ENCODE data around the gene AKNA. TPM values are rescaled to one million over a fixed set of nuclear protein-coding genes. Genes with fewer than 3 reads are reported as not detected.

Gene AKNA
- total RNA-seq, 3 donors from 2014 or later = 29.3 to 45.1 (median 44.9) TPM

DNA sequence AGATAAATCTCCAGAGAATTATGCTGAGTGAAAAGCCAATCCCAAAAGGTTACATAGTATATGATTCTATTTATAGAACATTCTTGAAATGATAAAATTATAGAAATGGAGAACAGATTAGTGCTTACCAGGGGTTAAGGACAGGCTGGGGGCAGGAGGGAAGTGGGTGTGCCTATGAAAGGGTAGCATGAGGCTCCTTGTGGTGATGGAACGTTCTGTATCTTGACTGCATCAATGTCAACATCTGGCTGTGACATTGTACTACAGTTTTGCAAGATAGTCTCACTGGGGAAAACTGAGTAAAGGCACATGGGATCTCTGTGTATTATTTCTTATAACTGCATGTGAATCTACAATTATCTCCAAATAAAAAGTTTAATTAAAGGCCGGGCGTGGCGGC lies 35.9 kb downstream of the AKNA start:
- DNase-seq (no peak), ATAC-seq (no peak)
- Histone ChIP-seq H3K9me3 (no peaks in the 10 kb centered on the region), H3K4me1 (ENCODE audit: low read depth) (peaks cover 7% of the 10 kb centered on the region), H3K4me3 (no peak overlapping the region), H3K36me3 (ENCODE audit: low read depth) (peaks cover 4% of the 10 kb centered on the region)
- intact Hi-C loops (cut with DNase I, micrococcal nuclease) = no loop called here
- TF ChIP-seq, protein P1, sequence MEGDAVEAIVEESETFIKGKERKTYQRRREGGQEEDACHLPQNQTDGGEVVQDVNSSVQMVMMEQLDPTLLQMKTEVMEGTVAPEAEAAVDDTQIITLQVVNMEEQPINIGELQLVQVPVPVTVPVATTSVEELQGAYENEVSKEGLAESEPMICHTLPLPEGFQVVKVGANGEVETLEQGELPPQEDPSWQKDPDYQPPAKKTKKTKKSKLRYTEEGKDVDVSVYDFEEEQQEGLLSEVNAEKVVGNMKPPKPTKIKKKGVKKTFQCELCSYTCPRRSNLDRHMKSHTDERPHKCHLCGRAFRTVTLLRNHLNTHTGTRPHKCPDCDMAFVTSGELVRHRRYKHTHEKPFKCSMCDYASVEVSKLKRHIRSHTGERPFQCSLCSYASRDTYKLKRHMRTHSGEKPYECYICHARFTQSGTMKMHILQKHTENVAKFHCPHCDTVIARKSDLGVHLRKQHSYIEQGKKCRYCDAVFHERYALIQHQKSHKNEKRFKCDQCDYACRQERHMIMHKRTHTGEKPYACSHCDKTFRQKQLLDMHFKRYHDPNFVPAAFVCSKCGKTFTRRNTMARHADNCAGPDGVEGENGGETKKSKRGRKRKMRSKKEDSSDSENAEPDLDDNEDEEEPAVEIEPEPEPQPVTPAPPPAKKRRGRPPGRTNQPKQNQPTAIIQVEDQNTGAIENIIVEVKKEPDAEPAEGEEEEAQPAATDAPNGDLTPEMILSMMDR (IDR thresholded peaks at IDR 0.05) = no peak

DNA sequence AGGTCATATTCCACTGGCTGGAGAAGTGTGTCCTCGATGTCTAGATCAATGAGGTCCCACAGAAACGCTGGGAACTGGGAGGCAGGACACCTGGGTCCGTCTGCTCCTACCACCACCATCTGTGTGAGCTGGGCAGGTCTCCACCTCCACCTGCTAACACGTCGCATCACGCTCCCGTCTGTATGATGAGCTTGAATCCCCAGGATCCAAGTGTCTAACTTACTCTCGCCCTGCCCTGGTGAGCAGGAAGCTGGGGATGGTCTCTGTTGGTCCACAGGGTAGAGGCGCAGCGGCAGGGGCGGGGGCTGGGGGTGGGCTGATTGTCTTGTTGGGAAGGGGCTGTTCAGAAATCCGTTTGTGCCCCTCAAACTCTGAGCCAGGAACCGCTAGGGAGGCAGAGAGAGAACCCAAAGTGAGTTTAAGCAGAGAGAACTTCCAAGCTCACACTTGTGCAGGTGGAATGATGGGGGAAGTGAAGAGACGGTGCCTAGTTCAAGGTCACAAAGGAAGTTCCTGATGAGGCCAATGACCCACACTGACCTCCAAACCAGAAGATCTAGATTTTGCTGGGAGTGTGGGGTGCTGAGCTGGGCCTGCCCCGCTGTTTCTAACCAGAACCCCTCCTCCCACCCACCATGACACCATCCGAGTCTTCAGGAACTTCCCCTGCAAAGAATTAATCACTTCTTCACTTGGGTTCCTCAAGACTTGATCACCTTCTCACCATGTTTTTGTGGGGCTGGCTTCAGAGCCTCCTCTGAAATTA lies 37.0 kb downstream of the AKNA start:
- ATAC-seq = no peak
- Histone ChIP-seq H3K9me3 (no peaks in the 10 kb centered on the region), H3K36me3 (ENCODE audit: low read depth) (peaks cover 4% of the 10 kb centered on the region), H3K4me1 (ENCODE audit: low read depth) (peaks cover 7% of the 10 kb centered on the region), H3K4me3 (no peak overlapping the region)
- DNase-seq = no peak
- intact Hi-C loops (cut with DNase I, micrococcal nuclease) = no loop called here
- TF ChIP-seq, protein P1 (IDR thresholded peaks at IDR 0.05) = no peak

DNA sequence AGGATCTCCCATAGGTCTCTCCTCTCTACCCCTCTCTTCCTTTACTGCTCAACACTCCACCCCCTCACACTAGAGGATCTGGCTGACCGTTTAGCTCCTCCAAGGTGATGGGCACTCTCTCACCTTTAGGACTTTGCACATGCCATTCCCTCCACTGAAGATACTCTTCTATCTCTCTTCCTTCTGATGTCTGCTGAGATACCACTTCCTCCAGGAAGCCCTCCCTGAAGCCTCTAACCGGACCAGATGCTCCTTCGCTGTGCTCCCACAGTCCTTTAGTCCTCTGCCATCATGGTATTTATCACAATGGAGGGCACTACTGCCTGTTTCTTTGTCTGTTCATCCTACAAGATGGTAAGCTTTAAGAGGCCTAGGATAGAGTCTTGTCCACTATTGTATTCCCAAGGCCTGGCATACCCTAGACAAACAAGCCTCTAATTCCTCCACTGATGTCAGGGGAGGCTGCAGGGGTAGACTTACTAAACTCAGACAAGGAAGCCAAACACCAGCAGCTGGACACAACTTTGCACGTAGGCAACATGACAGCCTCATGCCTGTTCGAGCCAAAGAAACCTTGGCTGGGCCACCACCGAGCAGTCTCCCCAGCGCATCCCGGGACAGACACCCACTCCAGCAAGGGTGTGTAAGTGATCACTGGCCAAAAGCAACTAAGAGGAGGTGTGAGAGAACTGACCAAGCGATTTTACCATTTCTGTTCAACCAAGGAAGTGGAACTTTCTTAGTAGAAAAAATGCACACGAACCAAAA lies 37.9 kb downstream of the AKNA start:
- H3K36me3 ChIP-seq (ENCODE audit: low read depth) = peaks cover 4% of the 10 kb centered on the region
- DNase-seq = no peak
- TF ChIP-seq, protein P1 (IDR thresholded peaks at IDR 0.05) = no peak
- H3K9me3 ChIP-seq = no peaks in the 10 kb centered on the region
- peaks cover 7% of the 10 kb centered on the region for H3K4me1 ChIP-seq (ENCODE audit: low read depth)
- no peak overlapping the region for H3K4me3 ChIP-seq
- ATAC-seq = no peak
- intact Hi-C loops (cut with DNase I, micrococcal nuclease) = no loop called here

DNA sequence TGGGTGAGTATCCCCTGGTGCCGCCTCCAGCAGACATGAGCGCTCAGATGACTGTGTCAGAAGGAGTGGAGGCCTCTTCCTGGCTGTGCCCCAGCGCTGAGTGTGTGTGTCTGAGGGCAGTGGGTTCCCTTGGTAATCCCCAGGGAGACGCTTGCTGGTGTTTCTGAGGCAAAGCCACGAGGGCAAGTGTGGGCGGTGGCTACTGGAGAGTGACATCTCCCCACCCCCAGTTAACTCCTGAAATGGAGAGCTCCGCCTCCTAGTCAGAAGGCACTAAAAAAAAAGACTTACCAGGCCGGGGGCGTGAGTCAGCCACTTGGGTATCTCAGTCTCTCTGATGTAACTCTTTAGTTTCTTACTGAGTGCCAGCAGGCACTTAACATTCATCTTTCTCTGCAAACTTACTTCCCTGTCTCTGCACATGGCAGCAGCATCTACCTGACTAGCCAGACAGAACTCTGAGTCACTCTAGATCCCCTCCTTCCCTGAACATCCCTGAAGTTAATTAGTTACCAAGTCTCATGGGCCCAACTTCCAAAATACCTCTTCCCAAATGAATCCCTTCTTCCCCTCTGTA lies 38.8 kb downstream of the AKNA start:
- Histone ChIP-seq H3K9me3 (no peaks in the 10 kb centered on the region), H3K4me3 (no peak overlapping the region), H3K4me1 (ENCODE audit: low read depth) (peaks cover 7% of the 10 kb centered on the region), H3K36me3 (ENCODE audit: low read depth) (peaks cover 4% of the 10 kb centered on the region)
- ATAC-seq (peak; percentile 77), DNase-seq (peak; percentile 45 to 83 (median 55))
- intact Hi-C loops (cut with DNase I, micrococcal nuclease) = no loop called here
- TF ChIP-seq, protein P1 (IDR thresholded peaks at IDR 0.05) = no peak

DNA sequence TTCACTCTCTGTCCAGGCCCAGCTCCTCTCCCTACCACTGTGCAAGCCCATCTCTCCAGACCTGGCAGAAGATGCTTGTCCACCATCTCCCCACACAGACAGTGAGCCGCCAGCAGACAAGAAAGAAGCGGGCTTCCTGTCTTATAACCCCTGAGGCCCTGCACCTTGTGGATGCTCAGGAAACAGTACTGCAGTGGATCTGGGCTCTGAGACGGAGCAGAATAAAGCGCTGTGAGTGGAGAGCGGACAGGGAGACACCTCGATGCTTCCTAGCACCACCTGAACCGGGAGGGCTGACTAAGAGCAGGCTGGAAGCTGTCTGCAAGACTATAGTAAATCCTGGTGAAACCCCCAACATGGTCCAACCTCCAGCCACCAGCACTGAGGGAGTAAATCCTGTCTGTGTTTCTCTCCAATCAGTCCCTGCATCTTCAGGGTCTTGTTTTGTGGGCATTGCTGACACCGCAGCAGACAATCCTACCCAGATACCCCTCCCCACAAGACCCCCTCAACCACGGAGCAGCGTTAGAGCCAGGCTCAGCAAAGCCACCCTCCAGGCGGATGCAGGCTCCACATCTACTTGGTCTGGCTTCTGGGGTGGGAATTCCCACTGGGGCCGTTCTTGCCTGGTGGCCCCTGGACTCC lies 39.4 kb downstream of the AKNA start:
- peaks cover 7% of the 10 kb centered on the region for H3K4me1 ChIP-seq (ENCODE audit: low read depth)
- TF ChIP-seq, protein P1 (IDR thresholded peaks at IDR 0.05) = no peak
- H3K36me3 ChIP-seq (ENCODE audit: low read depth) = peaks cover 7% of the 10 kb centered on the region
- no peak for DNase-seq
- H3K9me3 ChIP-seq = no peaks in the 10 kb centered on the region
- no peak for ATAC-seq
- intact Hi-C loops (cut with DNase I, micrococcal nuclease) = no loop called here
- no peak overlapping the region for H3K4me3 ChIP-seq
